Renal pelvis (tissue), 4 donors: Measurements from ENCODE around the gene ADCY5. TPM values are rescaled to one million over a fixed set of nuclear protein-coding genes. Genes with fewer than 3 reads are reported as not detected.
"Not testable (repeated sequence)": the region's sequence is repeated elsewhere in the genome, so short reads cannot be mapped to it uniquely, and the experiment has no call there.

ENCODE experiments used
- DNase-seq: peaks from one replicate; pipeline ENCODE4 v3.0.0-alpha.2; 2013
- polyA plus RNA-seq, 3 donors: library from polyadenylated mRNA; unstranded; fragments of 120-200 nt; gene quantifications; one replicate each; pipeline ENCODE4 v1.2.1, GENCODE V29; 2013; ENCODE audit not compliant: insufficient read length in 3 of 3

Gene ADCY5
- polyA plus RNA-seq, 3 donors: 11.2 to 13.4 (median 12.6) TPM

- no peak for DNase-seq
Observed at GRCh38 chr3:123262868-123263267, 186.0 kb downstream of the ADCY5 start.

- no peak for DNase-seq
Observed at GRCh38 chr3:123262226-123262625, 186.7 kb downstream of the ADCY5 start.

GRCh38 chr3:123261666-123262065 lies 187.2 kb downstream of the ADCY5 start:
- no peak for DNase-seq

- DNase-seq: peak; percentile 65
Observed at GRCh38 chr3:123258811-123259420, 190.0 kb downstream of the ADCY5 start.

- DNase-seq: no peak
Observed at GRCh38 chr3:123258359-123258758, 190.5 kb downstream of the ADCY5 start.

GRCh38 chr3:123256256-123256655 lies 192.6 kb downstream of the ADCY5 start:
- no peak for DNase-seq

GRCh38 chr3:123246866-123247265 lies 202.0 kb downstream of the ADCY5 start:
- DNase-seq: no peak

GRCh38 chr3:123244128-123244527 lies 204.8 kb downstream of the ADCY5 start:
- DNase-seq: no peak

GRCh38 chr3:123239756-123240155 lies 209.1 kb downstream of the ADCY5 start:
- no peak for DNase-seq

- not testable (repeated sequence) for DNase-seq
Observed at GRCh38 chr3:123239186-123239585, 209.7 kb downstream of the ADCY5 start.

- no peak for DNase-seq
Observed at GRCh38 chr3:123236902-123237301, 212.0 kb downstream of the ADCY5 start.

Other genes starting within 250 kb of the ADCY5 start
- 10 to 100 TPM; 23.9 to 29.0 (median 24.8) TPM for gene SEC22A, start 247.1 kb downstream of the ADCY5 start, polyA plus RNA-seq
- 10 to 100 TPM; 39.7 to 52.9 (median 50.8) TPM for gene HACD2, start 136.0 kb upstream of the ADCY5 start, polyA plus RNA-seq